Measurements from ENCODE around the gene CD244.
"Not testable (repeated sequence)": the region's sequence is repeated elsewhere in the genome, so short reads cannot be mapped to it uniquely, and the experiment has no call there.

The CD244 gene, protein sequence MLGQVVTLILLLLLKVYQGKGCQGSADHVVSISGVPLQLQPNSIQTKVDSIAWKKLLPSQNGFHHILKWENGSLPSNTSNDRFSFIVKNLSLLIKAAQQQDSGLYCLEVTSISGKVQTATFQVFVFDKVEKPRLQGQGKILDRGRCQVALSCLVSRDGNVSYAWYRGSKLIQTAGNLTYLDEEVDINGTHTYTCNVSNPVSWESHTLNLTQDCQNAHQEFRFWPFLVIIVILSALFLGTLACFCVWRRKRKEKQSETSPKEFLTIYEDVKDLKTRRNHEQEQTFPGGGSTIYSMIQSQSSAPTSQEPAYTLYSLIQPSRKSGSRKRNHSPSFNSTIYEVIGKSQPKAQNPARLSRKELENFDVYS

DNA sequence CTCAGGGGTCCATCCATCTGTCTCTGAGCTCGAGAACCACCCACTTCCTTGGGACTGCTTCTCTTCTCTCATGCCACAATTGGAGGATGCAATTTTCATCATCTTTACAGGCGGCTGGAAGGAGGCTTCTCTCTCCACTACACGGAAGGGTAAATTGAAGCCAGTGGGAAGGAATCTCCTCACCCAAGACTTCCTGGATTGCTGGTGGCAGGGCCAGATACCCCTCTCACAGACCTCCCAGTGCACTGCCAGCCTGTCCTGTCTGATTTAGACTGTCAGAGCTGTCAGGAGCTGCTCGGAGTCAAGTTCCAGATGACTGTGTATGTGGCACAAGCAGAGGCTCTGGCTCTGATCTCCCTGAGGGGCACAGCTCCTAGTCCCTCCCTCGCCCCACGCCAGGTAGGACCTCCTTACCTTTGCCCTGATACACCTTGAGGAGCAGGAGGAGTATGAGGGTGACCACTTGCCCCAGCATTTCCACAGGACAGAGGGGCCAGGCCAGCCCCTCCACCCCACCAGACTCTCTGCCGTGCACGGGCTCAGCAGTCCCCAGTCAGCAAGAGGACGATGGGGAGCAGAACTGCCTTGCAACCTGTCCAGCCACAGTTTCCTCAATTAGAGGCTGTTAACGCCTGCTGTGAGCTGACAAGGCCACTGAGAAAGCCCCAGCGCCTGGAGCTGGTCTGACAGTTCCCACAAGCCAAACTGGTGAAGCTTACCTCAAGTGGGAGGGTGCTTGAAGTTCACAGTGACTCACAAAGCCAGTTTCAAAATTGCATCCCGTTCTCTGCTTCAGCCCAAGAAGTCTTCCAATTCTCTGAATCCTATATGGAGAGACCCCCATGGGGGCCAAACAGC, at the start of gene CD244:
CD244 (minus strand) TSS at position 685 of the 858 bp plus-strand sequence; CDS start at position 475, 210 bp downstream.
- peak in 1 of 2 donors; percentile 14 for DNase-seq (ENCODE audit: extremely low read depth in 1 of 2, low read depth in 1 of 2)

DNA sequence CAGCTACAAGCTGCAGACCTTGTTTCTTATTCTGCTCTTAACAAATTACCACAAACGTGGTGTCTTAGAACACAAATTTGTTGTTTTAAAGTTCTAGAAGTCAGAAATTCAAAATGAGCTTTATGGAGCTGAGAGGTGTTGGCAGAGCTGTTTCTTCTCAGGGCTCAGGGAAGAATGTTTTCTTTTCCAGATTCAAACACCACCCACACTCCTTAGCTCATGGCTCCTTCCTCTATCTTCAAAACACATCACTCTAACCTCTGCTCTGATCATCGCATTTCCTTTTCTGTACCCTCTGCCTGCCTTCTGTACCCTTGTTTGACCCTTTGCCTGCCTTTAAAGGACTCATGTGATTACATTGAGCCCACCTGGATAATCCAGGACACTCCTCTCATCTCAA, 49.2 kb upstream of the CD244 start:
- no peak for DNase-seq (ENCODE audit: extremely low read depth in 1 of 2, low read depth in 1 of 2)

DNA sequence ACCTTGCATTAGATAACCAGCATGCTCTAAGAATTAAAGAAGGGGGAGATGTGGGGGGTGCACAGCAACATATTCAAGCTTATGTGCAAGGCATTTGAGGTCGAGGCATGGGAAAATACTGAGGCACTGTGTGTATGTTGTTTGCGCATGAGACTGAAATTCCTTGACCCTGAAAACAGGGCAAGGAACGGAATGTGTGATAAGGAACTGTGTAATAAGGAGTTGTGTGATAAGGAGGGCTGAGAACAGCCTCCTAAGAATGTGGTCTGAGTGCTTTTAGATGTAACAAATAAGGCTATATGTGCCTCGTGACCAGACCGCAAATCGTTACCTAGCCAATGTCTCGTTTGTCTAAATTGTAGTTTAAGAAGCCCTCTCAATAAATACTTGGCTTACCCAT, 48.8 kb upstream of the CD244 start:
- DNase-seq (ENCODE audit: extremely low read depth in 1 of 2, low read depth in 1 of 2): no peak

DNA sequence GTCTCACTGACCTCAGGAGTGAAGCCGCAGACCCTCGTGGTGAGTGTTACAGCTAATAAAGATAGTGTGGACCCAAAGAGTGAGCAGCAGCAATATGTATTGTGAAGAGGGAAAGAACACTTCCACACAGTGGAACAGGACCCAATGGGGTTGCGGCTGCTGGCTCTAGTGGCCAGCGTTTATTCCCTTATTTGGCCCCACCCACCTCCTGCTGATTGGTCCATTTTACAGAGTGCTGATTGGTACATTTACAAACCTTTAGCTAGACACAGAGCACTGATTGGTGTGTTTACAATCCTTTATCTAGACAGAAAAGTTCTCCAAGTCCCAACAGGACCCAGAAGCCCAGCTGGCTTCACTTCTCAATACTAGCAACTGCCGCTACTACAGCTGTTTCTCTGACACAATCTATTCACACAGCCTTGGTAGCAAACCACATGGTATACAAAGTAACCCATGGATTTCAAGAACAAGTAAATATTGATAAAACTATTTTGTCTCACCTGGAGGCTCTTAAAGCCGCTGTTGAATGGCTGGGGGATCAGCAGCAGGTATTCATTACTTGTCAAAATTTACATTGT, 47.6 kb upstream of the CD244 start:
- no peak for DNase-seq (ENCODE audit: extremely low read depth in 1 of 2, low read depth in 1 of 2)

DNA sequence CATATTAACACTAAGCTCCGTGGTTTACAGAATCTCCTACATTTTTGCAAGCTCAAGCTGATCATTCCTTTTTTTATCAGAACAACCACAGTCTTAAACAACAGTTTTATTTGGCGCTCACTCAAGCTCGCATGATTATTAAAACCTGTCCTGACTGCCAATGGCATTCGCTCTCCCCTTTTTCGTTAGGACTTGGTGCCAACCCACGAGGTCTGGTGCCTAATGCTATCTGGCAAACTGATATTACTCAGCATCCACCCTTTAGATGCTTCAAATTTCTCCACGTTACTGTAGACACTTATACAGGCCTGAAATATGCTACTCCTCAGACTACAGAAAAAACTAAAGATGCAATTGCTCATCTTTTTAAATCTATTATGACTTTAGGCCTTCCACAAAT, 45.3 kb upstream of the CD244 start:
- DNase-seq (ENCODE audit: extremely low read depth in 1 of 2, low read depth in 1 of 2): no peak

DNA sequence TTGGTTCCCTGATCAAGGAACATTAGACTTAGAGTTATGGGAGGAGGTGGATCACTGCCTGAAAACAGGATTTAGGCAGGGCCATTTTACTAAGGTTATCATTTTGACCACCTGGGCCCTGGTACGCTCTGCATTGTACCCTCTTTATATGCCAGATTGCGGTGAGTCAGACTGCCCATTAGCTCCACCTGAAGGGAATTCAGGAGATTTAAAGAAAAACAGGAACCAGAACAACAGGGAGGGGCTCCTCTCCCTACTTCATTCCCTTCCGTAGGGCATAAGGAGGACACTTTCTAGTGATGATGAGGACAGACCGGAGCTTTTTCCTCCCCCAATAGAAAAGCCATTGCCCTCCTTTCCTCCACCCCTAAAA, 42.9 kb upstream of the CD244 start:
- no peak for DNase-seq (ENCODE audit: extremely low read depth in 1 of 2, low read depth in 1 of 2)

DNA sequence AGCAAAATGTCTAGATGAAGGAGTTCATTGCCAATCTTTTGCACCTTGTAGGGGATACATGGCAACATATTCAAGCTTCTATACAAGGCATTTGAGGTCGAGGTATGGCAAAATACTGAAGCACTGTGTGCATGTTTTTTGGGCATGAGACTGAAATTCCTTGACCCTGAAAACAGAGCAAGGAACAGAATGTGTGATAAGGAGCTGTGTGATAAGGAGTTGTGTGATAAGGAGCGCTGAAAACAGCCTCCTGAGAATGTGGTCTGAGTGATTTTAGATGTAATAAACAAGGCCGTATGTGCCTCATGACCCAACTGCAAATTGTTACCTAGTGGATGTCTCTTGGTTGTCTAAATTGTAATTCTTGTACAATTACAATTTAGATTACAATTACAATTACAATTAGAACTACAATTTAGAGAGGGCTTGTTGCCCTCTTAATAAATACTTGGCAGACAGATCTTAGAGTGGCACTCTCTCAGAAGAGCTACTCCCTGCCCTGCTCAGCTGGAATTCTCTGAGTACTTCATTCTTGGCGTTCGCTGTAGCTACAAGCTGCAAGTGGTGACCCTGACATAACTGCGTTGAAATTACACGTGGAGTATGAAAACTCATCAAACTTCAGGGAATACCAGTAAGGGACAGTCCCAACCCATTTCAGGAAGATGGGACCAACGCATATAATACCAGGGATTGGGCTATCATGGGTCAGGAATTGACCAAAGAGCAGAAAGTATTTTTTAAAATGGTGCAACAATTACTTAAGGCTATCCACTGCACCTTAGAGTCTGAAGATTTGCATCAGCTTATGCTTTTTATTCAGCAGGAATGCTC, 42.3 kb upstream of the CD244 start:
- DNase-seq (ENCODE audit: extremely low read depth in 1 of 2, low read depth in 1 of 2): no peak

DNA sequence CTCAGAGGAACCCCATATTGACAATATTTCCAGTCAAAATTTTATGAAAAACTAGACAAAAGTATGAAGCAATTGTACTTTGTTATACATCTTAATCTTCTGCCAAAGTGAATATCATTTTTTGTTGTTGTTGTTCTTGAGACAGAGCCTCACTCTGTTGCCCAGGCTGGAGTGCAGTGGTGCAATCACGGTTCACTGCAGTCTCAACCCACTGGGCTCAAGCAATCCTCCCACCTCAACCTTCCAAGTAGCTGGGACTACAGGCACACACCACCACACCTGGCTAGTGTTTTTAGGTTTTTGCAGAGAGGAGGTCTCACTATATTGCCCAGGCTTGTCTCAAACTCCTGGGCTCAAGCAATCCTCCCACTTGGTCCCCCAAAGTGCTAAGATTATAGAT, 39.6 kb upstream of the CD244 start:
- DNase-seq (ENCODE audit: extremely low read depth in 1 of 2, low read depth in 1 of 2): not testable (repeated sequence)

DNA sequence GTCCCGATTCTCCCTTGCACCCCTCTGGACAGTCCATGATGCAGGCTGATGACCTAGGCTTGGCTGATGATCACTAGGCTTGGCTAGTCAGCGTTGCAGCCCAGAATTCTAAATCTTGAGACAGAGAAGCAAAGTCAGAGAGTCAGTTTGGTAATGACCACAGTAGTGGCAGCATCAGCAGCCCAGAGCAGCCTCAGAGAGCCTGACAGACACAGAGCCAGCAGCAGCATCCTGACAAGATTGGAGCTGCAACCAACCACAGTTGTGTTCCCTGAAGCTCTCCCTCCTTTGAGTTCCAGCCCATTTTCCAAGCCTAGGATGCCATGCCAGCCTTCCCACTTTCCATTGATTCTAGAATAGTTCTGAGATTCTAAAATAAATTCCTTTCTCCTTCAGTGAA, 39.1 kb upstream of the CD244 start:
- DNase-seq (ENCODE audit: extremely low read depth in 1 of 2, low read depth in 1 of 2): no peak

DNA sequence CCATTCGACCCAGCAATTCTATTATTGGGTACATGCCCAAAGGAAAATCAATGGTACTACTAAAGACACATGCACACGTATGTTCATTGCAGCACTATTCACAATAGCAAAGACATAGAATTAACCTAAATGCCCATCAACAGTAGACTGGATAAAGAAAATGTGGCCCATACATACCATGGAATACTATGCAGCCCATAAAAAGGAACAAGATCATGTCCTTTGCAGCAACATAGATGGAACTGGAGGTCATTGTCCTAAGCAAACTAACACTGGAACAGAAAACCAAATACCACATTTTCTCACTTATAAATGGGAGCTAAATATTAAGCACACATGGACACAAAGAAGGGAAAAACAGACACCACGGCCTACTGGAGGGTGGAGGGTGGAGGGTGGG, 38.0 kb upstream of the CD244 start:
- DNase-seq (ENCODE audit: extremely low read depth in 1 of 2, low read depth in 1 of 2): not testable (repeated sequence)

DNA sequence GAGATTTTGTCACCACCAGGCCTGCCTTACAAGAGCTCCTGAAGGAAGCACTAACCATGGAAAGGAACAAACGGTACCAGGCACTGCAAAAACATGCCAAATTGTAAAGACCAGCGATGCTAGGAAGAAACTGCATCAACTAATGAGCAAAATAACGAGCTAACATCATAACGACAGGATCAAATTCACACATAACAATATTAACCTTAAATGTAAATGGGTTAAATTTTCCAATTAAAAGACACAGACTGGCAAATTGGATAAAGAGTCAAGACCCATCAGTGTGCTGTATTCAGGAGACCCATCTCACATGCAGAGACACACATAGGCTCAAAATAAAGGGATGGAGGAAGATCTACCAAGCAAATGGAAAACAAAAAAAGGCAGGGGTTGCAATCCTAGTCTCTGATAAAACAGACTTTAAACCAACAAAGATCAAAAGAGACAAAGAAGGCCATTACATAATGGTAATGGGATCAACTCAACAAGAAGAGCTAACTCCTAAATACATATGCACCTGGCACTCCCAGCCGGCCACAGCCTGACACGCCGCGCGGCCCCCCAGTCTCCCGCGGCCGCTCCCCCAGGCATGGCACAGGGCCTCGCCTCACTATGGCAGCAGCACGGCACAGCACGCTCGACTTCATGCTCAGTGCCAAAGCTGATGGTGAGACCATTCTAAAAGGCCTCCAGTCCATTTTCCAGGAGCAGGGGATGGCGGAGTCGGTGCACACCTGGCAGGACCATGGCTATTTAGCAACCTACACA, 31.9 kb upstream of the CD244 start:
- DNase-seq (ENCODE audit: extremely low read depth in 1 of 2, low read depth in 1 of 2): not testable (repeated sequence)

DNA sequence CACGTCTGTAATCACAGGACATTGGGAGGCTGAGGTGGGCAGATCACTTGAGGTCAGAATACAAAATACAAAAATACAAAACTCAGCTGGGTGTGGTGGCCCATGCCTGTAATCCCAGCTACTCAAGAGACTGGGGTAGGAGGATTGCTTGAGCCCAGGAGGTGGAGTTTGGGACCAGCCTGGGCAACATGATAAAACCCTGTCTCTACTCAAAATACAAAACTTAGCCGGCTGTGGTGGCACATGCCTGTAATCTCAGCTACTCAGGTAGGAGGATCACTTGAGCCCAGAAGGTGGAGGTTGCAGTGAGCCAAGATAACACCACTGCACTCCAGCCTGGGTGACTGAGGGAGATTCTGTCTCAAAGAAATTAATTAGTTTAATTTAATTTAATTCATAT, 28.8 kb upstream of the CD244 start:
- DNase-seq (ENCODE audit: extremely low read depth in 1 of 2, low read depth in 1 of 2): no peak

DNA sequence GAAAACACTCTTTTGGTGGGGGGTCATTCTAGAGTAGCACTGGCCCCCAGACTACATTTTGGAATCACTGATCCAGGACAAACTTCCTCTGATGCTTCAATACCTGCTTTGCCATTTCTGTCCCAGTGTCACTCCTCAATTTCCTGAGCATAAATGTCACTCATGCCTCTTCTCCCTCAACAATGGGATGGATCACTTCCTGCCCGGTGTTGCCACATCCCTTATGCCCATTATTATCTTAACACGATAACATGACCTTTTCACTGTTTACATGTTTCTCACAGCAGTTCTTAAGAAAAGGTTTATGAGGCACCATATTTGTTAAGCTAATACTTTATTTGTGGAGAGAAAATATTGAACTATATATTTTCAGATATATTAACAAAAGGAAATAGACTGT, 26.2 kb upstream of the CD244 start:
- DNase-seq (ENCODE audit: extremely low read depth in 1 of 2, low read depth in 1 of 2): no peak

DNA sequence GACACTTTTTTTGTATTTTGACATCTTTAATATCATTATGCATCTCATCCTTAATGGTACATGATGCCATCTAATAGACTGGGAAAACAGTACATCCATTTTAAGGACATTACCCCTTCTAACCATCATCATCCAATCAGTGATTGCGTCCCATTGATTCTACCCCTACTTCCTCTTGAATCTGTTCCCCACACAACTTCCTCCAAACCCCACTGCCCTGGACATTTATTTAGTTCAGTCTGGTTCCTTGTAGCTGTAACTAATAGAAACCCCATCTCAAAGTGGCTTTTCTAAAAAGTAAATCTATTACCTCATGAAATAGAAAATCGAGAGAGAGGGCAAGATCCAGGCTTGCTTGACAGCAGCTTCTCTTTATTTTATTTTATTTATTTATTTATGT, 24.4 kb upstream of the CD244 start:
- no peak for DNase-seq (ENCODE audit: extremely low read depth in 1 of 2, low read depth in 1 of 2)

DNA sequence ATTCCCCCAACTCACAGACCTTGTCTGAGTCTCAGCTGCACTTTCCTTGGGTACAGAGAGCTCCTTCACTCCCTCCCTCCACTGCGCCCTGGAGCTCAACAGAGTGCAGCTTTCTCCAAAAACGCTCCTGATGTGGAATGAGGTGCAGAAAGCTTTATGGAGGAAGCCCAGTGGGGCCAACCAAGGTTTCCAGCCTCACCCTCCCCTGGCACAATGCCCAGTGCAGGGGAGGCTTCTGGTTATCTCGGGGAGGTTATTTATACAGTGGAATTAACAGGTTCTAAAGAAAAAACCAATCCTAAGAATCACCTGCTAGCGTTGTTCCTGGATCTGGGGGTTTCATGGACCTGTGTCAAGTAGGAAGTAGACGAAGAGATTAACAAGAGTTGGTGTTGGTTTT, 22.4 kb upstream of the CD244 start, which contains the start of gene ITLN1:
ITLN1 (minus strand) TSS at position 139 of the 400 bp plus-strand sequence. CDS start 303 bp downstream, outside the sequence.
- no peak for DNase-seq (ENCODE audit: extremely low read depth in 1 of 2, low read depth in 1 of 2)

DNA sequence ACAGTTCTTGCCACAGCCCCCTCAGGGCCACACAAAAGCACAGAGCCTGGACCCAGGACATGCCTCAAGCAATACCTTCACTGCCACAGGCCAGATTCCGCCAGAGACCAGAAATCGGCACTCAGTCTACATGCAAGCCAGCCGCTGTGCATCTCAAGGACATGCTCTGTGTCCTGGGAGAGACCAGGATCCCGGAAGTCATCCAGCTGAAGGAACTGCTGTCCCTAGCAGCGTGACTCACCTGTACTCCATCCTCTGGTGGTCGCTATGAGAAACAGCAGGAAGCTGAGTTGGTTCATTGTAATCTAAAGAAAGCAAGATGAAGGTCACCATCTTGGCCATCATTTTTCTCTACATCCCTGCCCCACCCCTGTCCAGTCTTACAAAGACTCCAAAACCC, 21.9 kb upstream of the CD244 start:
- no peak for DNase-seq (ENCODE audit: extremely low read depth in 1 of 2, low read depth in 1 of 2)

DNA sequence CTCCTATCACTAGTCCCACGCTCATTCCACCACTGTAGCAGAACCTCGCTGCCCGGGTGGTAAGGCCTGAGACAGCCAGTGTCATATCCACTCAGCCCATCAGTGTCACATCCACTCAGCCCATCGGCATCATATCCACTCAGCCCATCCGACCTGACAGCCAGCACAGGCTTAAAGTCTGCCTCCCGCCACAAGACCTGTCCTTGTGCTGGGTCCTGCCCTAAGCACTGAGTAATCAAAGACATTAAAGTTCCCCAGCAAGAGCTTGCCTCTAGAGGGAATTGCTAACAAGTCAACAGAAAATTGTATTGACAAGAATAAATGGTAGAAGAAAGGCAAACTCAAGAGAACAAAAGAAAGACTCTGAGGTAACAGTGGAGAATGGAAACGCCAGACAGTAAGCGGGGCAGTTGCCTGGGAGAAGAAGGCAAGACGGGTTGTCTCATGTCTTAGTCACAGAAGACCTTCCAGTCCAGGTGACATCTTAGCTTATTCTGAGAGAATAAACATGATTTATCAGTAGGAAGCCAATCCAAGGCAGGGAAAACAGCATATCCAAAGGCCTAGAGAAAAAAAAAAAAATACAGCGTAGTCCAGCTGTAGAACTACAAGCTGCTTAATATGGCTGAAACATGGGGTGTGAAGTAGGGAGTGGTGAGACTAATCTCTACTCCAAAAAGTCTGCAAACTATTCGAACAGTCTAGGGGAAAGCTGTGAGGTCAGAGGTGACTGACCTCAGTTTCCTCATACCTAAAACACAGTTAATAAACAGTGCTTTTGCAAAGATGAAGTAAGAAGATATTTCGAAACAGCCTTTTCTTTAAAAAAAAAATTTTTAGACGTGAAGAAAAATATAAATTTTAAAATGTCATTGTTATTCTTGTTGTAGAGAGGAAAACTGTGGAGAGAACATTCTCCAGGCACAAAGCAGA, 21.2 kb upstream of the CD244 start:
- DNase-seq (ENCODE audit: extremely low read depth in 1 of 2, low read depth in 1 of 2): no peak

DNA sequence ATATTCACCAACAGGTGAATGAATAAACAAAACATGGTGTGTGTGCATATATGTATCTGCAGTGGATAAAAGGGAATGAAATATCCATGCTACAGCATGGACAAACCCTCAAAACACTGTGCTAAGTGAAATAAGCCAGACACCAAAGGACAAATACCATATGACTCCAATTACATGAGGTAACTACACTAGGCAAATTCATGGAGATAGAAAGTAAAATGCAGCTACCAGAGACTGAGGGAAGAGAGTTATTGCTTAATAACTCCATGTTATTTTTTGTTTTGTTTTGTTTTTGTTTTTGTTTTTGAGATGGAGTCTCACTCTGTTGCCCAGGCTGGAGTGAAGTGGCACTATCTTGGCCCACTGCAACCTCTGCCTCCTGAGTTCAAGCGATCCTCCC, 19.9 kb upstream of the CD244 start:
- no peak for DNase-seq (ENCODE audit: extremely low read depth in 1 of 2, low read depth in 1 of 2)

DNA sequence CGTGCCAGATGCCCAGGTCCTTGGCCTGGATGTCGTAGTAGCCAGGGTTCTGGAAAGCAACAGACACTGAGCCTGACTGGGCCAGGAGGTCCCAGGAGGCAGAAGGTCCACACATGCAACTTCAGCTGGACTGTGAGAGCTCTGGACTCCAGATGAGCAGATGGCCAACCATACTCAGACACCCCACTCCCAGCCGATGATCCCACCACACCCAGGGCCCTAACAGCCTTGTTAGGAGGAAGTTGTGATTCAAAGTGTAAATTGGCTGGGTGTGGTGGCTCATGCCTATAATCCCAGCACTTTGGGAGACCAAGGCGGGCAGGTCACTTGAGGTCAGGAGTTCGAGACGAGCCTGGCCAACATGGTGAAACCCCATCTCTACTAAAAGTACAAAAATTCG, 18.6 kb upstream of the CD244 start:
- not testable (repeated sequence) for DNase-seq (ENCODE audit: extremely low read depth in 1 of 2, low read depth in 1 of 2)
